SJCRH30 (cell line): ENCODE measurements around the gene RAE1. TPM values are rescaled to one million over a fixed set of nuclear protein-coding genes. Genes with fewer than 3 reads are reported as not detected.
"Not testable (repeated sequence)": the region's sequence is repeated elsewhere in the genome, so short reads cannot be mapped to it uniquely, and the experiment has no call there.

Experiments used
- DNase-seq, 2 experiments: peaks; one replicate each; pipeline ENCODE4 v3.0.0-alpha.2; 2015 to 2020
- H3K27ac ChIP-seq: fragments of 250-450 bp; sonication (Bioruptor Pico); 2 replicates; pipeline ENCODE4 v1.5.1; 2020; ENCODE audit warnings: mild to moderate bottlenecking, moderate library complexity
- H3K27me3 ChIP-seq: fragments of 250-450 bp; sonication (Bioruptor Pico); 2 replicates; pipeline ENCODE4 v1.5.1; 2020; ENCODE audit warnings: mild to moderate bottlenecking, moderate library complexity
- H3K36me3 ChIP-seq: fragments of 250-450 bp; sonication (Bioruptor Pico); 2 replicates; pipeline ENCODE4 v1.5.1; 2020; ENCODE audit warnings: mild to moderate bottlenecking, moderate library complexity
- H3K4me1 ChIP-seq: fragments of 250-450 bp; sonication (Bioruptor Pico); 2 replicates; pipeline ENCODE4 v1.5.1; 2020; ENCODE audit warnings: mild to moderate bottlenecking, moderate library complexity
- H3K4me3 ChIP-seq: fragments of 250-450 bp; sonication (Bioruptor Pico); 2 replicates; pipeline ENCODE4 v1.5.1; 2020; ENCODE audit warnings: mild to moderate bottlenecking, moderate library complexity
- H3K9me3 ChIP-seq: fragments of 250-450 bp; sonication (Bioruptor Pico); replicated peaks from 2 replicates; pipeline ENCODE4 v1.5.1; 2020; ENCODE audit warnings: mild to moderate bottlenecking, moderate library complexity
- total RNA-seq: library from RNA; depleted of rRNA; stranded (reverse); fragments of >200 nt; shearing (Covaris generic); gene quantifications from 2 replicates; pipeline ENCODE4 v1.2.3, GENCODE V29; 2014

Gene RAE1
- total RNA-seq, 1 experiment from 2014 or later = 112 TPM

DNA sequence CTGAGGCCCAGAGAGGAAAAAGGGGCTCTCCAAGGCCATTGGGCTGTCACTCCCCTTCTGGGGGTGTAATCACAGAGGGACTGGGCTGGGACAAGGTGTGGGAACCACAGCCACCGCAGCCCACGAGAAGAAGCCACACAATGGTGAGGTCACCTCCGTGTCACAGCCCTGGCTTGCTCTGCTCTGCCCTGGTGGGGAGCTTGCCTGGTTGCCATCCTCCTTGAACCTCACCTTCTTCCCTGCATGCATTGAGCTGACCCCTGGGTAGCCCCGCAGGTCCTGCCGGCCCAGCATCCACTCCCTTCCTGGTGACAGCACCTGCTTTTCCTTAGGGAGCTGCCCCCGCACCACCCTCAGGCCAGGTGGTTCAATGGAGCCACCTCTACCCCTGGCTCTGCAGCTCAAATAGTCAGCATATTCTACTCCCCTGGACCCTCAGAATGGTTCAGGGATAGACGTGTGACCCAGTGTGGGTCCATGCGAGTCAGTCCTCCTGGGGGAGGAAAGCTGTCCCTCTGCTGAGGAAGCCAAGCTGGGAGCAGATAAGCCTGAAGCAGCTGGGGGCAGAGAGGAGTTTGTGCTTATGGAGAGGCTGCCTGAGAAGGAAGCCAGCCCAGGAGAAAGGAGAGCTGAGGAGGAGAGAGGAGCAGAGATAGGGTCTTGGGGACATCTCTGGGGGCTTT, 61.4 kb downstream of the RAE1 start:
- Histone ChIP-seq H3K36me3 (peaks cover 21% of the 10 kb centered on the region), H3K4me1 (peaks cover 17% of the 10 kb centered on the region), H3K27ac (no peak overlapping the region), H3K4me3 (no peak overlapping the region), H3K27me3 (no peaks in the 10 kb centered on the region), H3K9me3 (no peaks in the 10 kb centered on the region)
- no peak for DNase-seq

GRCh38 chr20:57413986-57414385, 62.9 kb downstream of the RAE1 start:
- H3K27me3 ChIP-seq = no peaks in the 10 kb centered on the region
- no peak overlapping the region for H3K4me3 ChIP-seq
- peaks cover 7% of the 10 kb centered on the region for H3K36me3 ChIP-seq
- no peak for DNase-seq
- H3K9me3 ChIP-seq = no peaks in the 10 kb centered on the region
- no peak overlapping the region for H3K27ac ChIP-seq
- H3K4me1 ChIP-seq = peaks cover 21% of the 10 kb centered on the region

- Histone ChIP-seq H3K4me3 (no peak overlapping the region; the same call in 1 of the 2 replicates), H3K9me3 (no peaks in the 10 kb centered on the region; the same call in 1 of the 2 replicates), H3K36me3 (no peaks in the 10 kb centered on the region; the same call in 1 of the 2 replicates), H3K27me3 (no peaks in the 10 kb centered on the region), H3K27ac (no peak overlapping the region), H3K4me1 (peaks cover 21% of the 10 kb centered on the region)
- DNase-seq = peak in 1 of 2 experiments; percentile 57
These were observed 64.0 kb downstream of the RAE1 start for GRCh38 chr20:57414867-57415592.

DNA sequence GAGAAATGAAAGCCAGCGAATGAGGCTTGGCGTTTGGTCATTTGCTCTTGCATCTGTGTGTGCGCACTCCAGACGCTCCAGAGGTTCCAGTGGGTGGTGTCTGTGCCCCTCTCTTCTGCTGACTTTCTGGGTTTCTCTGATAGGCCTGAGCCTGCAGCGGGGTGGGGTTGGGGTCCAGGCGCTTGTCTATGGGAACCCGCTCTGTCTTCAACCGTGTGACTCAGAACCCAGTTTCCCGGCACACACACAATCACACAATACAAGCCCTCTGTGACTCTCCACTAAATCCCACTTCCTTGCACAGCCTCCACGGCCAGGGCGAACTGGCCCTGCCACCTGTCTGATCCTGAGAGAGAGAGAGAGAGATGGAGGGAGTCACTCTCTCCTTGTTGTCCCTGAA, 64.7 kb downstream of the RAE1 start:
- Histone ChIP-seq H3K27me3 (peaks cover 2% of the 10 kb centered on the region; the same call in 1 of the 2 replicates), H3K4me3 (no peak overlapping the region), H3K4me1 (peaks cover 21% of the 10 kb centered on the region), H3K27ac (no peak overlapping the region), H3K9me3 (no peaks in the 10 kb centered on the region; the same call in 1 of the 2 replicates), H3K36me3 (no peaks in the 10 kb centered on the region)
- peak; percentile 67 to 82 for DNase-seq

GRCh38 chr20:57416296-57417022, 65.4 kb downstream of the RAE1 start:
- Histone ChIP-seq H3K4me1 (peaks cover 21% of the 10 kb centered on the region), H3K36me3 (no peaks in the 10 kb centered on the region), H3K9me3 (no peaks in the 10 kb centered on the region; the same call in 1 of the 2 replicates), H3K4me3 (no peak overlapping the region), H3K27me3 (peaks cover 9% of the 10 kb centered on the region), H3K27ac (no peak overlapping the region)
- DNase-seq = no peak

DNA sequence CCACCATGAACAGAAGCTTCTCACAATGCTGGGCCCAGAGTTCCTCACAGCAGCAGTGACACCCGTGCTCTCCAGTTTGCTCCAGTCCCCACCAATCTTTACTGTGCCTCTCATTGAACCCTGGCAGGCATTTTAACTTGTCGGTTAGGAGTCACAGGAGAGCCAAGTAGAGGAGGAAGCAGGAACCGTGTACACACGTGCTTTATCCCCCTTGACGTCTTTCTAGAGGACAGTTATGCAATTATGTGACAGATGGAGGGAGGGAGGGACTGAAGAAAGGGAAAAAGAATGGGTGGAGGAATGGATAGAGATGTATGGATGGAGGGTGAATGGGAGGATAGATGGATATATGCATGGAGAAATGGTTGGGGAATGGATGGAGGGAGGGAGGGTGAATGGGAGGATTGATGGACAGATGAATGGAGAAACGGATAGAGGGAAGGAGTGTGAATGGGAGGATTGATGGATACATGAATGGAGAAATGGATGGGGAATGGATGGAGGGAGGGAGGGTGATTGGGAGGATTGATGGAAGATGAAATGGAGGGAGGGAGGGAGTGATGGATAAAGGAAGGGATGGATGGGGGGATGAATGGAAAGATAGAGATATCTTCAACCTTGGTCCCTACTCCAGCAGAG, 66.1 kb downstream of the RAE1 start:
- no peak for DNase-seq
- no peak overlapping the region for H3K4me3 ChIP-seq
- H3K4me1 ChIP-seq = peaks cover 21% of the 10 kb centered on the region
- H3K27me3 ChIP-seq = peaks cover 11% of the 10 kb centered on the region
- no peaks in the 10 kb centered on the region; the same call in 1 of the 2 replicates for H3K9me3 ChIP-seq
- H3K36me3 ChIP-seq = no peaks in the 10 kb centered on the region
- no peak overlapping the region for H3K27ac ChIP-seq

DNA sequence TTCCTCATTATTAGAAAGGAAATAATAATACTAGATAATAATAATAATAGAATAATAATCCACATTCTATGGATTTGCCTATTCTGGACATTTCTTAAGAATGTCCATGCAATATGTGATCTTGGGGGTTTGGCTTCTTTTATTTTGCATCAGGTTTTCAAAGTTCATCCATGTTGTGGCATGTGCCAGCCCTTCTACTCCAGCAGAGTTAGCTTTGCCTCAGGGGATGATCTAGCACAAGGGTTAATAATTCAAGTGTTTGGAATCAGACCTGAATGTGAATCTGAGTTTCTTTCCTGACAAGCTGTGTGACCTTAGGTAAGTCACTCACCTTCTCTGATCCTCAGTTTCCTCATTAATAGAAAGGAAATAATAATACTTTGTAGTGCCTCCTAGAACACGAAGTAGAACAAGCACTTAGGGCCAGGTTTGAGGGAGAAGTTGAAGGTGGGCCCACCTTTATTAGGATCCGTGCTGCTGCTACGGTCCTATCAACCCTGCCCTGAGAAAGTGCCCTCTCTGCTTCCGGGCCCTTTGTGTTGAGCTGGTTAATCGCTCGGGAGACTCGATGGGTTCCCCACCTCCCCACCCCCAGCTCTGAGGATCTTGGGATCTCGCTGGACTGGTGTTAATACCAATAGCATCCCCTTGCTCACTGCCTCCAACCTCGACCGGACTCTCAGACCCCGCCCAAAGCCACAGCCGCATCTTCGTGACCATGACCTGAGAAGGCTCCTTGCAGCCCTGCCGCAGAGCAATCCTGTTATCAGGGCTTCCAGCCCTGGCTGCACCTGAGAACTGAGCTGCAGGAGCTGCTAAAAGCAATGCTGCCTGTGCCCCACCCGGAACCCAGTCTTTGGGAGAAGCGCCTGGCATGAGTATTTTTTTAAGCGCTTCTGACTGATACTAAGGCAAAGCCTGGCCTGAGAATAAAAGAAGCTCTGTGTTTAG, 67.0 kb downstream of the RAE1 start:
- DNase-seq = no peak
- Histone ChIP-seq H3K9me3 (no peaks in the 10 kb centered on the region; the same call in 1 of the 2 replicates), H3K36me3 (no peaks in the 10 kb centered on the region), H3K4me3 (no peak overlapping the region), H3K4me1 (peaks cover 21% of the 10 kb centered on the region), H3K27me3 (peaks cover 11% of the 10 kb centered on the region), H3K27ac (no peak overlapping the region)

GRCh38 chr20:57419479-57419878, 68.4 kb downstream of the RAE1 start:
- Histone ChIP-seq H3K4me1 (peaks cover 21% of the 10 kb centered on the region), H3K27me3 (peaks cover 11% of the 10 kb centered on the region)
- not testable (repeated sequence) for H3K36me3 ChIP-seq, H3K4me3 ChIP-seq, H3K27ac ChIP-seq, H3K9me3 ChIP-seq, DNase-seq

DNA sequence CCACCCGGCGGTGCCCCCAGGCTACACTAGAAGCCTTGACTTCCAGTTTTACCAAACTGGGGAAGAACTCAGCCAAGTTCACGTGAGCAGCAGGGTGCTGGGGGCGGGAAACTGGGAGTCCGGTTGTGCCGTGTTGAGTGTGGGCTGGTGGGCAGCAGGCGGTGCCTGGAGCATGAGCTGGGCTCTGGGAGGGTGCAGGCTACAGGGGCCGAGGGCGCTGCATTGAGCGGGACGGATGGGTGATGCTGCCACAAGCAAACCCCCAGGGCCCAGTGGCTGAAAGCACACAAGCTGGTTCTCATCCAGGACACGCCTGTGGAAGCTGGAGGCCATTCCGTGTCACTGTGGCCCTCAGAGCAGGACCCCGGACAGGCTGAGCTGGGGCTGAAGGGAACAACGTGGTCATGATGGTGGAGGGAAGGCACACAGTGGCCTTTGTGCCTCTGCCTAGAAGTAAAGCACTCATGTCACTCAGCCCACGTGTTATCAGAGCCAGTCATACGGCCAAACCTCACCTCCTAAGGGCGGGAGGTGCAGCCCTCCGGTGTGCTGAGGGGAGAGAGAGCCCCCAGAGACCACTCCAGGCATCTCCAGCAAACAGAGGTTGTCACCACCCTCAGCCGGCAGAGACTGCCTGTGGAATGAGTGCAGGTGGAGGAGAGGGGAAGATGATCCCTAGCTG, 69.7 kb downstream of the RAE1 start:
- Histone ChIP-seq H3K9me3 (no peaks in the 10 kb centered on the region; the same call in 1 of the 2 replicates), H3K27me3 (peaks cover 15% of the 10 kb centered on the region), H3K4me1 (peaks cover 20% of the 10 kb centered on the region), H3K4me3 (no peak overlapping the region), H3K27ac (no peak overlapping the region), H3K36me3 (no peaks in the 10 kb centered on the region)
- DNase-seq = no peak

DNA sequence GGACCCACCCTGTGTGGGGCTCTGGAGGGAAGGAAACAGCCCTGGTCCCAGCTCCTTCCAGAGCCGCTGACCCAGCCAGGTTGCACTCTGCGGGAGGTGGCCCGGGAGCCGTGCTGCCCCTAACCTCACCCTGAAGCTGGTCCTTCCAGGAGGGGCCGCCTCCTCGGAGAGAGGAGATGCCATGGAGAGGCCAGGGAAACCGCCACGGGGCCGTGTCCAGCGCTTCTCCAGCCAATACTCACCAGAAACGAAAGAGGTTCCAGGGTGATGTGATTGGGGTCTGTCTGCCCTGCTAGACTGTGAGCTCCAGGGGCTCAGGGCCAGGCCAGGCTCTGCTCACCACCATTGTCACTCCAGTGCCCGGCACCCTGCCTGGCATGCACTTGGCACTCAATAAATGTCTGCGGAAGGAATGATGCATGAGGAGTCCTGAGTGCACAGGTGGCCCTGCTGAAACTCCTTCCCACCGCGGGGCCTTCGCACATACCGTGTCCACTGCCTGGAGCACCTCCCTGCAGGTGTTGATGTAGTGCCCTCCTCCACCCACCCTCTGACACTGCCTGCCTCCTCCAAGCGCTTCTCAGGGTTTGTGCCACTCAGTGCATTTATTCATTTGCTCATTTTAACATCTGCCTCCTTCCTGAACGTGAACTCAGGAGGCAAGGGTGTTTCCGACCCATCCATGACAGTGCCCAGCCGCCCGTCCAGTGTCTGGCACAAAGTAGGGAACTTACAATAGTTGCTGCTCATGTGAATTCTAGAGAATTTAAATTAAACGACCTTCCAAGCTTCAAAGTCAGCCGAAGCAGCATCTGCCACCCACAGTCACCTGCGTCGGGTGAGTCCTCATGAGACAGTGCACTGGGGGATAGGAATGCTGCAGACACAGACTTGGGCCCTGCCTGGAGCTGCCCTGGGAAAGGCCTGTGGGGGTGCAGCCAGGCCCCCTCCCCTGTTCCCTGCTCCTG, 70.5 kb downstream of the RAE1 start:
- Histone ChIP-seq H3K36me3 (no peaks in the 10 kb centered on the region), H3K9me3 (no peaks in the 10 kb centered on the region; the same call in 1 of the 2 replicates), H3K4me1 (peaks cover 18% of the 10 kb centered on the region), H3K27me3 (peaks cover 16% of the 10 kb centered on the region), H3K27ac (no peak overlapping the region), H3K4me3 (no peak overlapping the region)
- no peak for DNase-seq

GRCh38 chr20:57422254-57422653, 71.2 kb downstream of the RAE1 start:
- no peak overlapping the region for H3K4me3 ChIP-seq
- no peaks in the 10 kb centered on the region; the same call in 1 of the 2 replicates for H3K9me3 ChIP-seq
- H3K27me3 ChIP-seq = peaks cover 16% of the 10 kb centered on the region
- H3K36me3 ChIP-seq = no peaks in the 10 kb centered on the region
- H3K27ac ChIP-seq = no peak overlapping the region
- H3K4me1 ChIP-seq = peaks cover 18% of the 10 kb centered on the region
- DNase-seq = no peak
